ENCODE data around the gene KCNQ1OT1.
A peak's percentile ranks its signal among the peaks of the same experiment; 100 is the strongest.

KCNQ1OT1 gene

DNA sequence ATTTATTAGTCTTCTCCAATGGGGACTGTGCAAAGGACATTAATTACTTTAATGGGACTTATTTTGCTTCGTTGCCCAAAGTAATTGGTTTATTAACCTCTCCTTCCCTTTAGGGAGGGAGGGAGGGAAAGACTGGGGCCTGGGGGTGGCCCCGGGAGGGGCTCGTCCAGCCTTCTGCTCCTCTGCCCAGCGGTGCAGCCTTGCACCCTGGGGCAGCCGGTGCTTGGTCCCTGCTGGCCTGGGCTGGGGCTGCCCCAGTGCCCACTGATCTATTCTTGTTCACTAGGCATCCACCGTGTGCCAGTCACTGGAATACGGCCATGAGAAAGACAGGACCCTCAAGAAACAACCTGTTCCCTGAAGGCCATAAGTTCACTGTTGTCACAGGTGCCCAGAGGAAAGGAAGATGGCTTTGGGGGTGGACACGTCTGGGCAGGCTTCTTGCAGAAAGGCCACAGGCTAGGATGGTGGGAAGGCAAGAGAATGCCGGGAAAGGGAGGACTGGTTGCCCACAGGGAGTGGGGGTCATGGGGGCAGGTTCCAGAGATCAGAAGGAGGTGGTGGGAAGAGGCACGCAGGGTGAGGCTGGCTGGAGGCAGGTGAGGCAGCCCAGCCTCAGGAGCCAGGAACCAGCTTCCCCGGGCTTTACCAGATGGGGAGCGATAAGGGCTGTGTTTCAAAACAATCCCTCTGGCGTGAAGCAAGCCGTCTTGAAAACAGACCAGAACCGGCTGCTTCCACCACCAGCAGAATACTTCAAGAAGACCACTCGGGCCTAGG lies 47.6 kb upstream of the KCNQ1OT1 start:
- H2AK5ac ChIP-seq (ENCODE audit: low read length, severe bottlenecking), result peak overlapping the region; percentile 81
- H3K27me3 ChIP-seq (ENCODE audit: control insufficient read depth in 1 of 2, insufficient read depth in 1 of 2, low read length in 2 of 2), result peaks cover 0 to 27% of the 10 kb centered on the region in 2 experiments
- H3K23ac ChIP-seq (ENCODE audit: low read length in 2 of 2), result no peak overlapping the region
- H3K9me3 ChIP-seq (ENCODE audit: control insufficient read depth, low read length), result no peaks in the 10 kb centered on the region
- H2BK5ac ChIP-seq (ENCODE audit: low read depth, low read length, poor library complexity, severe bottlenecking), result no peak overlapping the region
- H3K4ac ChIP-seq (ENCODE audit: low read depth in 1 of 2, low read length in 2 of 2), result no peak overlapping the region
- no peak overlapping the region for H2BK12ac ChIP-seq (ENCODE audit: low read length in 2 of 2)
- H3K36me3 ChIP-seq (ENCODE audit: control insufficient read depth in 1 of 2, insufficient read depth in 2 of 2, low read depth in 1 of 2, low read length in 2 of 2), result no peaks in the 10 kb centered on the region
- no peaks in the 10 kb centered on the region for H3K79me1 ChIP-seq (replicated peaks; ENCODE audit: low read length, poor library complexity, severe bottlenecking)
- H4K91ac ChIP-seq (ENCODE audit: low read length), result no peak overlapping the region
- no peak overlapping the region for H2AFZ ChIP-seq (ENCODE audit: low read depth, low read length)
- no peak overlapping the region for H2BK15ac ChIP-seq (ENCODE audit: low read depth, poor library complexity, severe bottlenecking)
- H3K14ac ChIP-seq (ENCODE audit: low read length in 2 of 2), result no peak overlapping the region
- no peak for DNase-seq
- no peak overlapping the region for H3K9ac ChIP-seq (ENCODE audit: low read length)
- 94% methylated on average over 15 of the region's 16 CpGs for WGBS
- no peak overlapping the region for H4K8ac ChIP-seq (ENCODE audit: low read length)
- no peak overlapping the region for H3K18ac ChIP-seq (ENCODE audit: low read depth in 1 of 2, low read length in 2 of 2)
- H3K4me1 ChIP-seq (ENCODE audit: control insufficient read depth, insufficient read depth, low read depth, low read length), result peaks cover 43% of the 10 kb centered on the region
- no peak overlapping the region for H2BK120ac ChIP-seq (ENCODE audit: low read depth, low read length)
- H3K27ac ChIP-seq (ENCODE audit: low read length, poor library complexity, severe bottlenecking), result no peak overlapping the region
- no peak overlapping the region for H3K4me2 ChIP-seq (ENCODE audit: low read length, poor library complexity, severe bottlenecking)
- H3K4me3 ChIP-seq (ENCODE audit: insufficient read depth in 1 of 2, low read depth in 1 of 2, low read length in 2 of 2), result no peak overlapping the region

- H2BK120ac ChIP-seq (ENCODE audit: low read depth, low read length), result no peak overlapping the region
- no peak for DNase-seq
- H2BK15ac ChIP-seq (ENCODE audit: low read depth, poor library complexity, severe bottlenecking), result no peak overlapping the region
- H2AK5ac ChIP-seq (ENCODE audit: low read length, severe bottlenecking), result peak overlapping the region; percentile 70
- H2BK5ac ChIP-seq (ENCODE audit: low read depth, low read length, poor library complexity, severe bottlenecking), result no peak overlapping the region
- H3K4me3 ChIP-seq (ENCODE audit: insufficient read depth in 1 of 2, low read depth in 1 of 2, low read length in 2 of 2), result peak overlapping the region in 1 of 2 experiments; percentile 15
- H2AFZ ChIP-seq (ENCODE audit: low read depth, low read length), result peak overlapping the region; percentile 7
- no peak overlapping the region for H4K91ac ChIP-seq (ENCODE audit: low read length)
- H3K23ac ChIP-seq (ENCODE audit: low read length in 2 of 2), result no peak overlapping the region
- peak overlapping the region in 1 of 2 experiments; percentile 38 for H2BK12ac ChIP-seq (ENCODE audit: low read length in 2 of 2)
- H3K36me3 ChIP-seq (ENCODE audit: control insufficient read depth in 1 of 2, insufficient read depth in 2 of 2, low read depth in 1 of 2, low read length in 2 of 2), result no peaks in the 10 kb centered on the region
- no peak overlapping the region for H4K8ac ChIP-seq (ENCODE audit: low read length)
- H3K4ac ChIP-seq (ENCODE audit: low read depth in 1 of 2, low read length in 2 of 2), result no peak overlapping the region
- H3K18ac ChIP-seq (ENCODE audit: low read depth in 1 of 2, low read length in 2 of 2), result peak overlapping the region in 1 of 2 experiments; percentile 29
- H3K4me1 ChIP-seq (ENCODE audit: control insufficient read depth, insufficient read depth, low read depth, low read length), result peaks cover 44% of the 10 kb centered on the region
- H3K4me2 ChIP-seq (ENCODE audit: low read length, poor library complexity, severe bottlenecking), result no peak overlapping the region
- WGBS, result 87% methylated on average over 24 of the region's 24 CpGs
- H3K27ac ChIP-seq (ENCODE audit: low read length, poor library complexity, severe bottlenecking), result no peak overlapping the region
- no peak overlapping the region for H3K9ac ChIP-seq (ENCODE audit: low read length)
- H3K79me1 ChIP-seq (replicated peaks; ENCODE audit: low read length, poor library complexity, severe bottlenecking), result no peaks in the 10 kb centered on the region
- peak overlapping the region in 1 of 2 experiments; percentile 88 for H3K14ac ChIP-seq (ENCODE audit: low read length in 2 of 2)
- peaks cover 0 to 18% of the 10 kb centered on the region in 2 experiments for H3K27me3 ChIP-seq (ENCODE audit: control insufficient read depth in 1 of 2, insufficient read depth in 1 of 2, low read length in 2 of 2)
- no peaks in the 10 kb centered on the region for H3K9me3 ChIP-seq (ENCODE audit: control insufficient read depth, low read length)
Observed at GRCh38 chr11:2746401-2747247, 46.8 kb upstream of the KCNQ1OT1 start.

GRCh38 chr11:2745511-2745910 lies 45.7 kb upstream of the KCNQ1OT1 start:
- no peak for DNase-seq
- Histone ChIP-seq H4K8ac (ENCODE audit: low read length) (no peak overlapping the region), H3K18ac (ENCODE audit: low read depth in 1 of 2, low read length in 2 of 2) (no peak overlapping the region), H2BK15ac (ENCODE audit: low read depth, poor library complexity, severe bottlenecking) (no peak overlapping the region), H3K14ac (ENCODE audit: low read length in 2 of 2) (no peak overlapping the region), H3K27me3 (ENCODE audit: control insufficient read depth in 1 of 2, insufficient read depth in 1 of 2, low read length in 2 of 2) (peaks cover 0 to 8% of the 10 kb centered on the region in 2 experiments), H2BK5ac (ENCODE audit: low read depth, low read length, poor library complexity, severe bottlenecking) (no peak overlapping the region), H3K4me3 (ENCODE audit: insufficient read depth in 1 of 2, low read depth in 1 of 2, low read length in 2 of 2) (no peak overlapping the region), H3K79me1 (replicated peaks; ENCODE audit: low read length, poor library complexity, severe bottlenecking) (no peaks in the 10 kb centered on the region), H2AK5ac (ENCODE audit: low read length, severe bottlenecking) (peak overlapping the region; percentile 12), H2BK120ac (ENCODE audit: low read depth, low read length) (no peak overlapping the region), H3K36me3 (ENCODE audit: control insufficient read depth in 1 of 2, insufficient read depth in 2 of 2, low read depth in 1 of 2, low read length in 2 of 2) (no peaks in the 10 kb centered on the region), H3K9me3 (ENCODE audit: control insufficient read depth, low read length) (no peaks in the 10 kb centered on the region), H2AFZ (ENCODE audit: low read depth, low read length) (no peak overlapping the region), H3K4me2 (ENCODE audit: low read length, poor library complexity, severe bottlenecking) (no peak overlapping the region), H3K4me1 (ENCODE audit: control insufficient read depth, insufficient read depth, low read depth, low read length) (peaks cover 45% of the 10 kb centered on the region), H2BK12ac (ENCODE audit: low read length in 2 of 2) (no peak overlapping the region), H3K4ac (ENCODE audit: low read depth in 1 of 2, low read length in 2 of 2) (no peak overlapping the region), H4K91ac (ENCODE audit: low read length) (no peak overlapping the region), H3K27ac (ENCODE audit: low read length, poor library complexity, severe bottlenecking) (no peak overlapping the region), H3K23ac (ENCODE audit: low read length in 2 of 2) (no peak overlapping the region), H3K9ac (ENCODE audit: low read length) (no peak overlapping the region)
- 94% methylated on average over 13 of the region's 14 CpGs for WGBS

- 88% methylated on average over 6 of the region's 9 CpGs for WGBS
Observed at GRCh38 chr11:2744166-2744565, 44.4 kb upstream of the KCNQ1OT1 start.

More at GRCh38 chr11:2744166-2744565, 44.4 kb upstream of the KCNQ1OT1 start:
- no peak overlapping the region for H3K18ac ChIP-seq (ENCODE audit: low read depth in 1 of 2, low read length in 2 of 2)
- H3K4me3 ChIP-seq (ENCODE audit: insufficient read depth in 1 of 2, low read depth in 1 of 2, low read length in 2 of 2), result no peak overlapping the region
- H3K27me3 ChIP-seq (ENCODE audit: control insufficient read depth in 1 of 2, insufficient read depth in 1 of 2, low read length in 2 of 2), result peaks cover 0 to 3% of the 10 kb centered on the region in 2 experiments
- H3K4me2 ChIP-seq (ENCODE audit: low read length, poor library complexity, severe bottlenecking), result no peak overlapping the region
- no peak overlapping the region for H3K9ac ChIP-seq (ENCODE audit: low read length)
- peak overlapping the region; percentile 31 for H4K91ac ChIP-seq (ENCODE audit: low read length)
- H3K36me3 ChIP-seq (ENCODE audit: control insufficient read depth in 1 of 2, insufficient read depth in 2 of 2, low read depth in 1 of 2, low read length in 2 of 2), result no peaks in the 10 kb centered on the region
- H3K23ac ChIP-seq (ENCODE audit: low read length in 2 of 2), result no peak overlapping the region
- H2AK5ac ChIP-seq (ENCODE audit: low read length, severe bottlenecking), result no peak overlapping the region
- H3K4ac ChIP-seq (ENCODE audit: low read depth in 1 of 2, low read length in 2 of 2), result no peak overlapping the region
- DNase-seq, result no peak
- H4K8ac ChIP-seq (ENCODE audit: low read length), result no peak overlapping the region
- no peak overlapping the region for H2BK15ac ChIP-seq (ENCODE audit: low read depth, poor library complexity, severe bottlenecking)
- no peak overlapping the region for H2BK120ac ChIP-seq (ENCODE audit: low read depth, low read length)
- H3K27ac ChIP-seq (ENCODE audit: low read length, poor library complexity, severe bottlenecking), result no peak overlapping the region
- H3K9me3 ChIP-seq (ENCODE audit: control insufficient read depth, low read length), result no peaks in the 10 kb centered on the region
- peaks cover 46% of the 10 kb centered on the region for H3K4me1 ChIP-seq (ENCODE audit: control insufficient read depth, insufficient read depth, low read depth, low read length)
- no peaks in the 10 kb centered on the region for H3K79me1 ChIP-seq (replicated peaks; ENCODE audit: low read length, poor library complexity, severe bottlenecking)
- no peak overlapping the region for H2AFZ ChIP-seq (ENCODE audit: low read depth, low read length)
- H2BK5ac ChIP-seq (ENCODE audit: low read depth, low read length, poor library complexity, severe bottlenecking), result no peak overlapping the region
- H3K14ac ChIP-seq (ENCODE audit: low read length in 2 of 2), result no peak overlapping the region
- no peak overlapping the region for H2BK12ac ChIP-seq (ENCODE audit: low read length in 2 of 2)

Data from mesenchymal stem cell (in vitro differentiated cells and primary cell).